WI38 (cell line): ENCODE data around the gene PLA2G4D.

Experiments
- H3K4me3 ChIP-seq: 2 replicates; pipeline ENCODE4 v1.5.1; 2011; ENCODE audit warnings: low read depth, mild to moderate bottlenecking, control low read depth, low read length
- TF ChIP-seq, protein P1 (sequence below): IDR thresholded peaks from 2 replicates; pipeline ENCODE4 v1.5.1; 2012; ENCODE audit warnings: low read depth, mild to moderate bottlenecking, control low read depth, low read length

The PLA2G4D gene

DNA sequence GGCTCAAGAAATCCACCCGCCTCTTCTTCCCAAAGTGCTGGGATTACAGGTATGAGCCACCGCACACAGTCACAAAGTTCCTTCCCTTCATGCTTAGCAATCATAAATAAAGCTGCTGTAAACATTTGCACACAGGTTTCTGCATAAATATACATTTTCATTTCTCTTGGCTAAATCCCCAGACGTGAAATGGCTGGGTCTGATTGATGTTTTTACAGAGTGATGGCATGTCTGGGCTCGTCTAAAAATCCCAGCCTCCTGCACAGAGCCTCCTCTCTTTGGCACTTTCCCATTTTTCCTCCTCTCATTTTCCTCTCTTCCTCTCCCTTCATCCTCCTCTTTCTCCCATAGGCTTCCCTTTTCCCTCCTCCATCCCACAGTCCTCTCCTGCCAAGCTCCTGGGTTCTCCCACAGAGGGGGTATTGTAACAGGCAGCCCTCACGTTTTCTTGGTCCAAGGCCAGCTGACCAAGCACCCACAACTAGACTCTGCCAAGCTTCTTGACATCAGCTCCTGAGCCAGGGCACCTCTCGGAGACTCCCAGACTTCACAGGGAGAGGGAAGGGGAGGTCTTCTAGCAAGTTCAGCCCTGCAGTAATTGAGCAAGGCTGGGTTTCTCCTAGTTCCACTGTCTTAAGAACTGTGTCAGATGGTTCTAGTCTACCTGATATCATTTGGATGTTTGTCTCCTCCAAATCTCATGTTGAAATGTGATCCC, 63.0 kb downstream of the PLA2G4D start:
- no peak overlapping the region for H3K4me3 ChIP-seq
- TF ChIP-seq, protein P1, sequence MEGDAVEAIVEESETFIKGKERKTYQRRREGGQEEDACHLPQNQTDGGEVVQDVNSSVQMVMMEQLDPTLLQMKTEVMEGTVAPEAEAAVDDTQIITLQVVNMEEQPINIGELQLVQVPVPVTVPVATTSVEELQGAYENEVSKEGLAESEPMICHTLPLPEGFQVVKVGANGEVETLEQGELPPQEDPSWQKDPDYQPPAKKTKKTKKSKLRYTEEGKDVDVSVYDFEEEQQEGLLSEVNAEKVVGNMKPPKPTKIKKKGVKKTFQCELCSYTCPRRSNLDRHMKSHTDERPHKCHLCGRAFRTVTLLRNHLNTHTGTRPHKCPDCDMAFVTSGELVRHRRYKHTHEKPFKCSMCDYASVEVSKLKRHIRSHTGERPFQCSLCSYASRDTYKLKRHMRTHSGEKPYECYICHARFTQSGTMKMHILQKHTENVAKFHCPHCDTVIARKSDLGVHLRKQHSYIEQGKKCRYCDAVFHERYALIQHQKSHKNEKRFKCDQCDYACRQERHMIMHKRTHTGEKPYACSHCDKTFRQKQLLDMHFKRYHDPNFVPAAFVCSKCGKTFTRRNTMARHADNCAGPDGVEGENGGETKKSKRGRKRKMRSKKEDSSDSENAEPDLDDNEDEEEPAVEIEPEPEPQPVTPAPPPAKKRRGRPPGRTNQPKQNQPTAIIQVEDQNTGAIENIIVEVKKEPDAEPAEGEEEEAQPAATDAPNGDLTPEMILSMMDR, result no peak

DNA sequence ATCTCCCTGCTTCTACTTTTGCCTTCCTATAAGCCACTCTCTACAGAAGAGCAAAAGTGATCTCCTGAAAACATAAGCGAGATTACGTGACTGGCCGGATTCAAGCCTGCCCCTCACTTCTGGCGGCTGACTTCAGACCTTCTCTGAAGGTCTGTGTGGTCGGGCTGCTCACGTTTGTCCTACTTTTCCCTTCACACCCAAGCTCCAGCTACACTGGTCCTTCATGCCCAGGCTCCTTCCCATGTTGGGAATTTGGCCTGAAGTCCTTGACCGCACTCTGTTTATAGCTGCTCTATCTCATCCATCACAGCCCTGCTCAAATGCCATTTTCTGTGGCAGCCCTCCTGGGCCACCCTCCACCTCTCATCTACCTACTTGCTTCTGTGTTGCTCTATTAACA, 66.8 kb downstream of the PLA2G4D start:
- no peak overlapping the region for H3K4me3 ChIP-seq
- TF ChIP-seq, protein P1, result no peak

DNA sequence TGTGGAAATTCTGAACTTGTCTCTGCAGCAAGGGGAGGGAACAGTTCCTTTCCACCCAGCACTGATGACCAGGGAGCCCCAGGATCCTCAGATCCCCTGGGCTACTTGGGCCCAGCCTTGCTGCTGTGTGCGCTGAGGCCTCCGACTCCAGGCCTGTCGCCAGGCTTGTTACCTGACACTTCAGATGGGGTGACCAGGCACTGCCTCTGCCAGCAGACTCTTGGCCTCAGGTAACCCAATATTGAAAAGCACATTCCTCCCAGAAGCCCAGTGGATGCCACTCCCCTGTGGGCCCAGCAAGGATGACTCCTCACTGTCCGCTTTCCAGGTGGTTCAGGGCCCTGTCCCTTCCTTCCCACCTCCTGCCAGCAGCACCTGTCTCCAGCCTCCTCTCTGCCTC, 70.1 kb downstream of the PLA2G4D start:
- no peak overlapping the region for H3K4me3 ChIP-seq
- TF ChIP-seq, protein P1, result no peak

DNA sequence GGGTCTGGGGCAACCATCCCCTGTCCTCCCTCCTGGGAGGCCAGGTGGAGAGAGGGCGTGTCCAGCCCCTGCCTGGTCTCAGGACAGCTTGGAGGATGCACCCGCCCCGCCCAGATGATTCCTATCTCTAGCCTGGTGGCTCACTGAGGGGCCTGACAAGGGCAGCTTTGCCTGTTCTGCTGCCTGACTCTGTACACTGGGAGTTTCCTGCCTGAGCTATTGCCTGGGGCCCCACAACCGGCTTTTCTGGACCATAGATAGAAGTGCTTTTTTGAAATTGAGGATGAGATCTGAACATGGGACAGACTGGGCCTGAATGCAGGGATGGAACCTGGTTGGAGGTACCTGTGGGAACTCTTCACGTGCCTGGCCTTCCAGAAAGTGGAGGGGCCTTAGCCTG, 72.8 kb downstream of the PLA2G4D start:
- TF ChIP-seq, protein P1, result no peak
- no peak overlapping the region for H3K4me3 ChIP-seq

DNA sequence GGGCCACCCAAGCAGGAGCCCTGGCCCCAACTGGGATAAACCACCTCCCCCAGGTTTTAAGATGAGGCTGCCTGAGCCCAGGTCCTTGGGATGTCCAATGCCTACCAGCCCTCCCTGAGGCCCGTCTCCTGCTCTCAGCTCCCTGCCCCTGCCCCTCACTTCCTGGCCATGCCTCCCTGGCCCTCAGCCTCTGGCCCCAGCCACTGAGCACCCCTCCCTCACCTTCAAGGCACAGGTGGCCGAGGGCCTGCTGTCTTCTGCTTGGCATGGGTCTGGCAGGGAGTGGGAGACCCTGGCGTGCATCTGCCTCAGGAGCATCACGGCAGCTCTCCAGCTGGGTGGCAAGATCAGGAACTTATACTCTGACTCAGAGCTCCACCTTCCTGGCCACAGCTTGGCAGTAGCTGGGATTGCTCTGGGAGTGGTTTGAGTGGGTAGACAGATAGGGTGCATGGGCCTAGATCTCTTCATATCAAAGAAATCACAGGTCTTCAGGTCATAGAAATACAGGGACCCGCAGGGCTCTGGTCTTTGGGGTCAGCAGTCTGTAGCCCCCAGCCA, 73.6 kb downstream of the PLA2G4D start, which contains the start of gene PLA2G4E:
TSS of gene PLA2G4E (minus strand) at position 330 of the 561 bp plus-strand sequence. CDS start at position 318, 12 bp downstream.
- H3K4me3 ChIP-seq, result no peak within 1 kb of the TSS
- TF ChIP-seq, protein P1, result no peak

DNA sequence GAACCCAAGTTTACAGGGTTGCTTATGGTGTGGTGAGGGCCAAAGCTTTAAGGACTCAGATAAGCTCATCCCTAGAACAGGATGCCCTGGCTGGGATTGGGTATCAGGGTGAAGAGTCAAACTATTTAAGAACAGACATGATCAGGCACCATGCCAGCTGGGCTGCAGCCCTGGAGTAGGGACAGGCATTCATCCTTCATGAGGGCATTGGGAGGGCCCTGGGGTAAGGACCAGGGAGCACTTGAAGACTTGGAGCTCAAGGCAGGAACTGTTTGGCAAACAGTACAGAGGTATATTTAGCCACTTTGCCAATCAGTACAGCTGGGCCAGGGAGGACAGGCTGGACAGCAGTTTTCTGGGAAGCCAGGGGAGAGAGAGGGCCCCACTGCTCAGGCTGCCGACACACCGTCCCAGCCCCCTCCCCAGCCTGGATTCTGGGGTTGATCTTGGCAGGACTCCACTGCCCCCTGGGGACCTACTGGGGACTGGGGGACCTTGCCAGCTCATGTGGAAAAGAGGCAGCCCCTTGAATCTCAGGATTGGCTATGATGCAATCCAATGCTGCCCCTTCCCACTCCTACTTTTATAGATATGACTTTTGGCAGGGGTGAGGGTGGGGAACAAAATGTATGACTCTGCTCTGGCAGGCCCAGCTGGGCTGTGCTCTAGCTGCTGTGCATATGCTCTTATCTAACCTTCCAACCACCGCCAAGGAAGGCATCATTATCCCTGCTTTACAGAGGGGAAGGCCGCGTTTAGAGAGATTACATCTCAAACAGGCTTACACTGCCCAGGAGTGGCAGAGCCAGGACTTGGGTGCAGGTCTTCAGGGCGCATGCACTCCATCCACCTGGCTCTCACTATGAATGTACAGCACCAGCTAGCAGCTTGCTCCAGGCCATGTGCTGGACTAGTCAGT, 75.8 kb downstream of the PLA2G4D start:
- H3K4me3 ChIP-seq, result no peak overlapping the region

More for the DNA sequence above, 75.8 kb downstream of the PLA2G4D start:
- TF ChIP-seq, protein P1, result no peak
